GM12891 (cell line): ENCODE measurements around the gene CYP26A1.

Source experiments
- PAX5 ChIP-seq: IDR thresholded peaks from 2 replicates; pipeline ENCODE4 v1.6.1; 2011; ENCODE audit warnings: low read length, moderate library complexity, mild to moderate bottlenecking; ENCODE audit not compliant: insufficient read depth, severe bottlenecking
- POLR2A ChIP-seq: IDR thresholded peaks from 2 replicates; pipeline ENCODE4 v1.6.1; 2011; ENCODE audit warnings: low read depth, low read length, control low read depth
- TAF1 ChIP-seq: IDR thresholded peaks from 2 replicates; pipeline ENCODE4 v1.6.1; 2011; ENCODE audit warnings: low read depth, low read length, control low read depth

- no peak for TF ChIP-seq TAF1
- no peak for TF ChIP-seq POLR2A
- TF ChIP-seq PAX5 = no peak
Measured at GRCh38 chr10:93071177-93071472, 2.6 kb upstream of the CYP26A1 start.
